ENCODE results near the gene REXO5. TPM values are rescaled to one million over a fixed set of nuclear protein-coding genes. Genes with fewer than 3 reads are reported as not detected.

Gene REXO5
- total and polyA plus RNA-seq, 9 of the 15 experiments (the other 6 are each of a cell fraction or from before 2014, with no cell fraction given) = 10.5 to 45.1 (median 25.4) TPM

DNA sequence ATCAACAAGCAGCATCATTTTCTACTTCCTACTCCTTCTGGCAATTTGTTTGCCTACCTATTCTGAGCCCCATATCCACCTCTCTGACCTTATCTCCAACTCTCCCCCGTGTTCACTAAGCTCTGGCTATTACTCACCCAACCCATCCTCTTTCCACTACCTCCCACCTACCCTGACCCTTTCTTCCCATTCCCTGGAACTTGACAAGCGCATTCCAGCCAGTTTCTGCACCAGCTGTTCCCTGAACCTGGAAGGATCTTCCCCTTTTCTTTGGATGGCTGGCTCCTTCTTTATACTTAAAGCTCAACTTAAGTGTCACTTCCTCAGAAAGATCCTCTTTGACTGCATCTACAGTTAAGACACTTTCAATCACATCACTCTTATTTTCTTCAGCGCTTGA is 91.6 kb downstream of the REXO5 start:
- Histone ChIP-seq H3K4me2 (ENCODE audit: insufficient read depth, low read length) (no peak overlapping the region), H3K79me2 (ENCODE audit: control insufficient read depth, insufficient read depth, low read length) (peaks cover 40% of the 10 kb centered on the region)

More for the DNA sequence above, 91.6 kb downstream of the REXO5 start:
- intact Hi-C loops (cut with micrococcal nuclease) (no loop called here), in situ Hi-C loops (cut with MboI) (no loop called here)
- H3K36me3 ChIP-seq (ENCODE audit: control insufficient read depth, insufficient read depth, low read length) = peaks cover 21% of the 10 kb centered on the region; the same call in 1 of the 3 replicates
- DNase-seq (ENCODE audit: extremely low read depth in 1 of 4, low spot score in 3 of 4) (no peak), ATAC-seq (no peak), FAIRE-seq (no peak)
- H3K4me1 ChIP-seq (replicated peaks in 1 of 2; ENCODE audit: control insufficient read depth in 2 of 2, insufficient read depth in 2 of 2, low read length in 2 of 2) = peaks cover 14 to 25% of the 10 kb centered on the region in 2 experiments
- H3K9me1 ChIP-seq (ENCODE audit: control insufficient read depth, insufficient read depth, low read length) = no peaks in the 10 kb centered on the region
- no peaks in the 10 kb centered on the region for H3K9me3 ChIP-seq (replicated peaks; ENCODE audit: control insufficient read depth, insufficient read depth, low read depth, low read length)
- TF ChIP-seq, protein P1, sequence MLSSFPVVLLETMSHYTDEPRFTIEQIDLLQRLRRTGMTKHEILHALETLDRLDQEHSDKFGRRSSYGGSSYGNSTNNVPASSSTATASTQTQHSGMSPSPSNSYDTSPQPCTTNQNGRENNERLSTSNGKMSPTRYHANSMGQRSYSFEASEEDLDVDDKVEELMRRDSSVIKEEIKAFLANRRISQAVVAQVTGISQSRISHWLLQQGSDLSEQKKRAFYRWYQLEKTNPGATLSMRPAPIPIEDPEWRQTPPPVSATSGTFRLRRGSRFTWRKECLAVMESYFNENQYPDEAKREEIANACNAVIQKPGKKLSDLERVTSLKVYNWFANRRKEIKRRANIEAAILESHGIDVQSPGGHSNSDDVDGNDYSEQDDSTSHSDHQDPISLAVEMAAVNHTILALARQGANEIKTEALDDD (IDR thresholded peaks at IDR 0.05) = 0 out of 2 replicates have a peak, but pooled peaks have one; percentile 14
- TF ChIP-seq JUND (IDR thresholded peaks at IDR 0.05; ENCODE audit: borderline replicate concordance, low read depth, low read length) (0 out of 2 replicates have a peak, but pooled peaks have one; percentile 26), JUND (tag; IDR thresholded peaks at IDR 0.05; ENCODE audit: borderline replicate concordance, low read depth, low read length) (no peak; the same call in 2 of the 3 replicates), DPF2 (IDR thresholded peaks at IDR 0.05) (peak; percentile 48; the same call in 1 of the 2 replicates), SMARCA4 (IDR thresholded peaks at IDR 0.05) (peak; percentile 11; the same call in 1 of the 2 replicates), CEBPG (CRISPR knock-in tag; IDR thresholded peaks at IDR 0.05) (no peak), CEBPG (tag; conservative IDR thresholded peaks at IDR 0.05 in 1 of 2, IDR thresholded peaks at IDR 0.05 in 1 of 2) (no peak), TFAP4 (CRISPR knock-in tag; IDR thresholded peaks at IDR 0.05; ENCODE audit: borderline replicate concordance) (no peak), EGR1 (conservative IDR thresholded peaks at IDR 0.05) (peak; percentile 37; the same call in 1 of the 2 replicates), HMG20B (CRISPR knock-in tag; IDR thresholded peaks at IDR 0.05) (no peak), MBD2 (IDR thresholded peaks at IDR 0.05; ENCODE audit: borderline replicate concordance, low read depth) (0 out of 2 replicates have a peak, but pooled peaks have one; percentile 22), CBFA2T3 (IDR thresholded peaks at IDR 0.05) (peak; percentile 45; the same call in 1 of the 2 replicates), ZEB2 (IDR thresholded peaks at IDR 0.05) (peak; percentile 84), RCOR1 (IDR thresholded peaks at IDR 0.05; ENCODE audit: borderline replicate concordance in 1 of 2, low read depth in 2 of 2, low read length in 2 of 2) (0 out of 4 replicates have a peak, but pooled peaks of 1 of the 2 experiments have one; percentile 13), ARID1B (IDR thresholded peaks at IDR 0.05) (peak; percentile 56; the same call in 1 of the 2 replicates), CREB1 (IDR thresholded peaks at IDR 0.05) (no peak), CREB1 (CRISPR knock-in tag; IDR thresholded peaks at IDR 0.05) (no peak), SMARCE1 (IDR thresholded peaks at IDR 0.05) (peak; percentile 75), STAT5B (CRISPR knock-in tag; IDR thresholded peaks at IDR 0.05) (no peak), ZNF217 (CRISPR knock-in tag; IDR thresholded peaks at IDR 0.05) (no peak), ILK (tag; IDR thresholded peaks at IDR 0.05; ENCODE audit: borderline replicate concordance, low read depth) (no peak)
- TF ChIP-seq, protein P2, sequence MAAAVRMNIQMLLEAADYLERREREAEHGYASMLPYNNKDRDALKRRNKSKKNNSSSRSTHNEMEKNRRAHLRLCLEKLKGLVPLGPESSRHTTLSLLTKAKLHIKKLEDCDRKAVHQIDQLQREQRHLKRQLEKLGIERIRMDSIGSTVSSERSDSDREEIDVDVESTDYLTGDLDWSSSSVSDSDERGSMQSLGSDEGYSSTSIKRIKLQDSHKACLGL (CRISPR knock-in tag; IDR thresholded peaks at IDR 0.05; ENCODE audit: borderline replicate concordance, poor library complexity, severe bottlenecking) = no peak
- TF ChIP-seq, protein P3, sequence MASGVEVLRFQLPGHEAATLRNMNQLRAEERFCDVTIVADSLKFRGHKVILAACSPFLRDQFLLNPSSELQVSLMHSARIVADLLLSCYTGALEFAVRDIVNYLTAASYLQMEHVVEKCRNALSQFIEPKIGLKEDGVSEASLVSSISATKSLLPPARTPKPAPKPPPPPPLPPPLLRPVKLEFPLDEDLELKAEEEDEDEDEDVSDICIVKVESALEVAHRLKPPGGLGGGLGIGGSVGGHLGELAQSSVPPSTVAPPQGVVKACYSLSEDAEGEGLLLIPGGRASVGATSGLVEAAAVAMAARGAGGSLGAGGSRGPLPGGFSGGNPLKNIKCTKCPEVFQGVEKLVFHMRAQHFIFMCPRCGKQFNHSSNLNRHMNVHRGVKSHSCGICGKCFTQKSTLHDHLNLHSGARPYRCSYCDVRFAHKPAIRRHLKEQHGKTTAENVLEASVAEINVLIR (CRISPR knock-in tag; IDR thresholded peaks at IDR 0.05) = no peak
- no peak overlapping the region for H3K9ac ChIP-seq (ENCODE audit: insufficient read depth in 1 of 2, low read depth in 2 of 2, low read length in 2 of 2)
- no peak overlapping the region for H3K27ac ChIP-seq (ENCODE audit: extremely low read depth, low read depth, low read length)
- H3K4me3 ChIP-seq = no peak overlapping the region
- H4K20me1 ChIP-seq (replicated peaks; ENCODE audit: control insufficient read depth, insufficient read depth, low read length) = no peaks in the 10 kb centered on the region
- ChIA-PET POLR2A (interaction anchor here (1.0 kb wide), 1 partner anchor 14 kb away, joined by 3 read pairs; no protein-coding TSS in a partner anchor), CTCF (ENCODE audit: low intra/inter-chr PET ratio) (no interaction called here)
- no TSS peak for BruUV-seq (replicated peaks)
- no peaks in the 10 kb centered on the region for H3K27me3 ChIP-seq (ENCODE audit: control insufficient read depth in 2 of 2, insufficient read depth in 2 of 2, low read length in 2 of 2)
- WGBS (ENCODE audit: insufficient coverage, low coverage, missing lambda C conversion rate) = 55% methylated on average over 3 of the region's 3 CpGs
- H2AFZ ChIP-seq (ENCODE audit: low read depth, low read length) = no peak overlapping the region
